Stimulated activated memory B cell treated with anti-CD40 and anti-IgM and Interleukin-4, amounts not matched to agents 10 μg/mL and 1 μg/mL and 100 μg/mL, for 72 hours (primary cell): ENCODE data around the gene ASTN2.
"Not testable (repeated sequence)": the region's sequence is repeated elsewhere in the genome, so short reads cannot be mapped to it uniquely, and the experiment has no call there.

Source experiments
- ATAC-seq: fragments of 150-1000 bp; cut with Tn5 transposase; 2 replicates; pipeline ENCODE4 v1.10.0; 2021
- H3K27ac Mint-ChIP-seq: one replicate; pipeline ENCODE4 v1.8.0; 2022; ENCODE audit warnings: mild to moderate bottlenecking, mixed read lengths
- H3K27me3 Mint-ChIP-seq: one replicate; pipeline ENCODE4 v1.8.0; 2022; ENCODE audit warnings: mixed read lengths
- H3K36me3 Mint-ChIP-seq: one replicate; pipeline ENCODE4 v1.8.0; 2022; ENCODE audit warnings: mixed read lengths
- H3K4me1 Mint-ChIP-seq: one replicate; pipeline ENCODE4 v1.8.0; 2022; ENCODE audit warnings: mixed read lengths
- H3K4me3 Mint-ChIP-seq: one replicate; pipeline ENCODE4 v1.8.0; 2022; ENCODE audit warnings: mild to moderate bottlenecking, moderate library complexity, mixed read lengths
- H3K9me3 Mint-ChIP-seq: one replicate; pipeline ENCODE4 v1.8.0; 2022; ENCODE audit warnings: mixed read lengths

The ASTN2 gene

GRCh38 chr9:116891424-116891823 lies 523.4 kb downstream of the ASTN2 start:
- H3K36me3 Mint-ChIP-seq: no peaks in the 10 kb centered on the region
- no peaks in the 10 kb centered on the region for H3K27me3 Mint-ChIP-seq
- peaks cover 4% of the 10 kb centered on the region for H3K9me3 Mint-ChIP-seq
- H3K4me1 Mint-ChIP-seq: no peaks in the 10 kb centered on the region
- no peak overlapping the region for H3K27ac Mint-ChIP-seq
- ATAC-seq: no peak
- no peak overlapping the region for H3K4me3 Mint-ChIP-seq

- H3K4me1 Mint-ChIP-seq, H3K27ac Mint-ChIP-seq, H3K27me3 Mint-ChIP-seq, H3K36me3 Mint-ChIP-seq, ATAC-seq, H3K9me3 Mint-ChIP-seq, H3K4me3 Mint-ChIP-seq: not testable (repeated sequence)
Observed at GRCh38 chr9:116888476-116888875, 526.4 kb downstream of the ASTN2 start.

GRCh38 chr9:116888066-116888465 lies 526.8 kb downstream of the ASTN2 start:
- H3K9me3 Mint-ChIP-seq: peaks cover 4% of the 10 kb centered on the region
- no peak for ATAC-seq
- H3K4me3 Mint-ChIP-seq: no peak overlapping the region
- H3K27ac Mint-ChIP-seq: no peak overlapping the region
- H3K4me1 Mint-ChIP-seq: no peaks in the 10 kb centered on the region
- H3K27me3 Mint-ChIP-seq: no peaks in the 10 kb centered on the region
- no peaks in the 10 kb centered on the region for H3K36me3 Mint-ChIP-seq

- Mint-ChIP-seq H3K27me3 (no peaks in the 10 kb centered on the region), H3K4me3 (no peak overlapping the region), H3K9me3 (peaks cover 7% of the 10 kb centered on the region), H3K27ac (no peak overlapping the region), H3K4me1 (no peaks in the 10 kb centered on the region), H3K36me3 (no peaks in the 10 kb centered on the region)
- no peak for ATAC-seq
Observed at GRCh38 chr9:116883676-116884075, 531.2 kb downstream of the ASTN2 start.

GRCh38 chr9:116877072-116877471 lies 537.8 kb downstream of the ASTN2 start:
- no peak overlapping the region for H3K27ac Mint-ChIP-seq
- H3K4me3 Mint-ChIP-seq: no peak overlapping the region
- ATAC-seq: no peak
- H3K36me3 Mint-ChIP-seq: no peaks in the 10 kb centered on the region
- no peaks in the 10 kb centered on the region for H3K4me1 Mint-ChIP-seq
- H3K9me3 Mint-ChIP-seq: peaks cover 11% of the 10 kb centered on the region
- H3K27me3 Mint-ChIP-seq: no peaks in the 10 kb centered on the region

GRCh38 chr9:116875576-116875975 lies 539.3 kb downstream of the ASTN2 start:
- H3K36me3 Mint-ChIP-seq: no peaks in the 10 kb centered on the region
- H3K9me3 Mint-ChIP-seq: peaks cover 11% of the 10 kb centered on the region
- H3K27ac Mint-ChIP-seq: no peak overlapping the region
- no peak for ATAC-seq
- H3K4me3 Mint-ChIP-seq: no peak overlapping the region
- H3K4me1 Mint-ChIP-seq: no peaks in the 10 kb centered on the region
- no peaks in the 10 kb centered on the region for H3K27me3 Mint-ChIP-seq

- H3K4me1 Mint-ChIP-seq: no peaks in the 10 kb centered on the region
- H3K27me3 Mint-ChIP-seq: no peaks in the 10 kb centered on the region
- H3K4me3 Mint-ChIP-seq: no peak overlapping the region
- ATAC-seq: no peak
- H3K9me3 Mint-ChIP-seq: peaks cover 11% of the 10 kb centered on the region
- no peak overlapping the region for H3K27ac Mint-ChIP-seq
- no peaks in the 10 kb centered on the region for H3K36me3 Mint-ChIP-seq
Observed at GRCh38 chr9:116873937-116874914, 540.6 kb downstream of the ASTN2 start.

GRCh38 chr9:116873491-116873890 lies 541.4 kb downstream of the ASTN2 start:
- H3K27me3 Mint-ChIP-seq: no peaks in the 10 kb centered on the region
- H3K36me3 Mint-ChIP-seq: no peaks in the 10 kb centered on the region
- no peak overlapping the region for H3K27ac Mint-ChIP-seq
- ATAC-seq: no peak
- peaks cover 11% of the 10 kb centered on the region for H3K9me3 Mint-ChIP-seq
- no peak overlapping the region for H3K4me3 Mint-ChIP-seq
- H3K4me1 Mint-ChIP-seq: no peaks in the 10 kb centered on the region

GRCh38 chr9:116870566-116870965 lies 544.3 kb downstream of the ASTN2 start:
- no peak for ATAC-seq
- Mint-ChIP-seq H3K27ac (no peak overlapping the region), H3K4me1 (no peaks in the 10 kb centered on the region), H3K27me3 (no peaks in the 10 kb centered on the region), H3K9me3 (peaks cover 4% of the 10 kb centered on the region), H3K4me3 (no peak overlapping the region), H3K36me3 (no peaks in the 10 kb centered on the region)

GRCh38 chr9:116868201-116868600 lies 546.7 kb downstream of the ASTN2 start:
- Mint-ChIP-seq H3K27me3 (peaks cover 2% of the 10 kb centered on the region), H3K9me3 (peaks cover 4% of the 10 kb centered on the region), H3K4me1 (no peaks in the 10 kb centered on the region), H3K36me3 (no peaks in the 10 kb centered on the region), H3K4me3 (no peak overlapping the region), H3K27ac (no peak overlapping the region)
- peak; percentile 39 for ATAC-seq

GRCh38 chr9:116861321-116861720 lies 553.5 kb downstream of the ASTN2 start:
- ATAC-seq: no peak
- no peaks in the 10 kb centered on the region for H3K36me3 Mint-ChIP-seq
- no peak overlapping the region for H3K4me3 Mint-ChIP-seq
- no peaks in the 10 kb centered on the region for H3K4me1 Mint-ChIP-seq
- peaks cover 27% of the 10 kb centered on the region for H3K27me3 Mint-ChIP-seq
- no peak overlapping the region for H3K27ac Mint-ChIP-seq
- no peaks in the 10 kb centered on the region for H3K9me3 Mint-ChIP-seq

GRCh38 chr9:116860509-116861120 lies 554.2 kb downstream of the ASTN2 start:
- no peaks in the 10 kb centered on the region for H3K4me1 Mint-ChIP-seq
- ATAC-seq: no peak
- no peaks in the 10 kb centered on the region for H3K36me3 Mint-ChIP-seq

GRCh38 chr9:116859763-116860162 lies 555.1 kb downstream of the ASTN2 start:
- no peaks in the 10 kb centered on the region for H3K36me3 Mint-ChIP-seq
- ATAC-seq: no peak
- H3K4me3 Mint-ChIP-seq: no peak overlapping the region
- H3K27ac Mint-ChIP-seq: no peak overlapping the region
- H3K9me3 Mint-ChIP-seq: no peaks in the 10 kb centered on the region
- H3K27me3 Mint-ChIP-seq: peaks cover 27% of the 10 kb centered on the region
- no peaks in the 10 kb centered on the region for H3K4me1 Mint-ChIP-seq

More at GRCh38 chr9:116860509-116861120, 554.2 kb downstream of the ASTN2 start:
- Mint-ChIP-seq H3K4me3 (no peak overlapping the region), H3K27ac (no peak overlapping the region), H3K27me3 (peaks cover 27% of the 10 kb centered on the region), H3K9me3 (no peaks in the 10 kb centered on the region)

GRCh38 chr9:116857321-116857720 lies 557.5 kb downstream of the ASTN2 start:
- no peaks in the 10 kb centered on the region for H3K4me1 Mint-ChIP-seq
- no peaks in the 10 kb centered on the region for H3K9me3 Mint-ChIP-seq
- no peak overlapping the region for H3K4me3 Mint-ChIP-seq
- no peaks in the 10 kb centered on the region for H3K36me3 Mint-ChIP-seq
- no peak overlapping the region for H3K27ac Mint-ChIP-seq
- ATAC-seq: no peak
- H3K27me3 Mint-ChIP-seq: peaks cover 17% of the 10 kb centered on the region

GRCh38 chr9:116855881-116856662 lies 558.8 kb downstream of the ASTN2 start:
- H3K4me1 Mint-ChIP-seq: no peaks in the 10 kb centered on the region
- no peak overlapping the region for H3K4me3 Mint-ChIP-seq
- no peaks in the 10 kb centered on the region for H3K9me3 Mint-ChIP-seq
- peaks cover 11% of the 10 kb centered on the region for H3K27me3 Mint-ChIP-seq
- ATAC-seq: no peak
- H3K36me3 Mint-ChIP-seq: no peaks in the 10 kb centered on the region
- H3K27ac Mint-ChIP-seq: no peak overlapping the region
